HG03045 (cell line): Measurements from ENCODE around the gene TCOF1.
A peak's percentile ranks its signal among the peaks of the same experiment; 100 is the strongest.

Experiments
- ATAC-seq: cut with Tn5 transposase; IDR thresholded peaks from one replicate; pipeline ENCODE4 v1.9.1; 2021; ENCODE audit warnings: mild to moderate bottlenecking, moderate library complexity; ENCODE audit not compliant: unreplicated experiment

The TCOF1 gene

GRCh38 chr5:150357326-150358260 lies at the start of gene TCOF1:
TCOF1 (plus strand) TSS chr5:150357697; CDS start chr5:150357747, 50 bp downstream.
- ATAC-seq = peak; percentile 97

GRCh38 chr5:150309101-150309885 lies 48.2 kb upstream of the TCOF1 start:
- no peak for ATAC-seq

- ATAC-seq = no peak
These were observed 47.6 kb upstream of the TCOF1 start for GRCh38 chr5:150309886-150310239.

GRCh38 chr5:150310246-150310645 lies 47.3 kb upstream of the TCOF1 start:
- ATAC-seq = no peak

- no peak for ATAC-seq
These were observed 46.3 kb upstream of the TCOF1 start for GRCh38 chr5:150311015-150311692.

- no peak for ATAC-seq
These were observed 45.0 kb upstream of the TCOF1 start for GRCh38 chr5:150312518-150312917.

GRCh38 chr5:150313501-150313900 lies 44.0 kb upstream of the TCOF1 start:
- no peak for ATAC-seq

GRCh38 chr5:150313921-150314716 lies 43.4 kb upstream of the TCOF1 start:
- no peak for ATAC-seq

GRCh38 chr5:150315245-150315644 lies 42.3 kb upstream of the TCOF1 start:
- ATAC-seq = no peak

- no peak for ATAC-seq
These were observed 41.2 kb upstream of the TCOF1 start for GRCh38 chr5:150316320-150316719.

- no peak for ATAC-seq
These were observed 40.2 kb upstream of the TCOF1 start for GRCh38 chr5:150317048-150318003.

- no peak for ATAC-seq
These were observed 38.6 kb upstream of the TCOF1 start for GRCh38 chr5:150318613-150319483.

GRCh38 chr5:150319484-150319790 lies 38.1 kb upstream of the TCOF1 start:
- no peak for ATAC-seq

GRCh38 chr5:150320044-150320613 lies 37.4 kb upstream of the TCOF1 start:
- no peak for ATAC-seq

GRCh38 chr5:150321211-150321610 lies 36.3 kb upstream of the TCOF1 start:
- ATAC-seq = no peak

GRCh38 chr5:150321784-150322183 lies 35.7 kb upstream of the TCOF1 start:
- no peak for ATAC-seq

- no peak for ATAC-seq
These were observed 35.3 kb upstream of the TCOF1 start for GRCh38 chr5:150322202-150322601.

GRCh38 chr5:150323092-150323491 lies 34.4 kb upstream of the TCOF1 start:
- no peak for ATAC-seq
